T-helper 1 cell treated with Interleukin-12 subunit alpha and Interleukin-12 subunit beta and Interleukin-4 antibody, amounts not matched to agents 30 μg/mL and 1 μg/mL, for 36 hours (primary cell): ENCODE results near the gene SNRPA.
"Not testable (repeated sequence)": the region's sequence is repeated elsewhere in the genome, so short reads cannot be mapped to it uniquely, and the experiment has no call there.

Source experiments
- H3K27ac Mint-ChIP-seq: one replicate; pipeline ENCODE4 v1.8.0; 2021; ENCODE audit warnings: mild to moderate bottlenecking, mixed read lengths
- H3K27me3 Mint-ChIP-seq: one replicate; pipeline ENCODE4 v1.8.0; 2021; ENCODE audit warnings: low read depth, mixed read lengths
- H3K36me3 Mint-ChIP-seq: one replicate; pipeline ENCODE4 v1.8.0; 2021; ENCODE audit warnings: low read depth, mixed read lengths
- H3K4me1 Mint-ChIP-seq: one replicate; pipeline ENCODE4 v1.8.0; 2021; ENCODE audit warnings: low read depth, mixed read lengths
- H3K4me3 Mint-ChIP-seq: one replicate; pipeline ENCODE4 v1.8.0; 2021; ENCODE audit warnings: mild to moderate bottlenecking, moderate library complexity, mixed read lengths
- H3K9me3 Mint-ChIP-seq: one replicate; pipeline ENCODE4 v1.8.0; 2021; ENCODE audit warnings: mixed read lengths

SNRPA gene

GRCh38 chr19:40812571-40812970 lies 61.6 kb downstream of the SNRPA start:
- Mint-ChIP-seq H3K27ac (peak overlapping the region; percentile 22), H3K27me3 (peaks cover 32% of the 10 kb centered on the region), H3K4me1 (peaks cover 25% of the 10 kb centered on the region), H3K36me3 (peaks cover 19% of the 10 kb centered on the region), H3K4me3 (peak overlapping the region; percentile 38)
- H3K9me3 Mint-ChIP-seq: not testable (repeated sequence)

GRCh38 chr19:40813182-40813581 lies 62.2 kb downstream of the SNRPA start:
- no peaks in the 10 kb centered on the region for H3K9me3 Mint-ChIP-seq
- H3K4me3 Mint-ChIP-seq: no peak overlapping the region
- H3K27ac Mint-ChIP-seq: no peak overlapping the region
- H3K27me3 Mint-ChIP-seq: peaks cover 32% of the 10 kb centered on the region
- H3K36me3 Mint-ChIP-seq: peaks cover 14% of the 10 kb centered on the region
- peaks cover 22% of the 10 kb centered on the region for H3K4me1 Mint-ChIP-seq
